ENCODE results near the gene FFAR4. TPM values are rescaled to one million over a fixed set of nuclear protein-coding genes. Genes with fewer than 3 reads are reported as not detected.

Gene FFAR4
- total RNA-seq, 1 experiment from 2014 or later: not detected

Other genes starting within 250 kb of the FFAR4 start
- 167 and 181 TPM in 2 replicates for gene MYOF, start 84.3 kb upstream of the FFAR4 start, total RNA-seq (2022)
- 25.2 and 39.4 TPM in 2 replicates for gene CEP55, start 70.1 kb upstream of the FFAR4 start, total RNA-seq (2022)
- not detected in 2 replicates for gene RBP4, start 34.6 kb downstream of the FFAR4 start, total RNA-seq (2022)
- gene PDE6C, start 45.9 kb downstream of the FFAR4 start, total RNA-seq (2022): not detected in 2 replicates
- gene FRA10AC1, start 135.9 kb downstream of the FFAR4 start, total RNA-seq (2022): 19.3 and 25.1 TPM in 2 replicates
- not detected in 2 replicates for gene LGI1, start 191.3 kb downstream of the FFAR4 start, total RNA-seq (2022)

Data from MCF 10A (cell line).